ENCODE measurements around the gene FOXQ1. TPM values are rescaled to one million over a fixed set of nuclear protein-coding genes. Genes with fewer than 3 reads are reported as not detected.
"Not testable (repeated sequence)": the region's sequence is repeated elsewhere in the genome, so short reads cannot be mapped to it uniquely, and the experiment has no call there.

Gene FOXQ1
- total RNA-seq, 1 donor from 2014 or later: not detected

DNA sequence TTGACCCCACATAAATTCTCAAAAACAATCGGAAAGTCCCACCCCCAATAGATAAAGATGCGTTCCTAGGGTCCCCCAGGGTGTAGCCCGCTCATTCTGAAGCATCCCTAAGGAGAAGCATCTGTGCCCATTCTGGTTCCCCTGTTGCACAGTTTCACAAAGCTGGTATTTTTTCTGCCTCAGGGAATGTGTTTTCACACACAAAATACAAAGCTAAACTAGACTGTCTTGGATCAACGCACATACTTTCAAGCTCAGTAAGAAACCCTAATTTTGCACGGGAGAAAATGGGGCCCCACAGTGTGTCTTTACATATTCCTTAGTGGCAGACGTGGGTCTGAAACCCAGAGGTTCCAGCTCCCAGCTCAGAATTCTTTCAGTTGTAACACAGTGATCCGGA, 6.1 kb downstream of the FOXQ1 start:
- intact Hi-C loops (cut with micrococcal nuclease): no loop called here

DNA sequence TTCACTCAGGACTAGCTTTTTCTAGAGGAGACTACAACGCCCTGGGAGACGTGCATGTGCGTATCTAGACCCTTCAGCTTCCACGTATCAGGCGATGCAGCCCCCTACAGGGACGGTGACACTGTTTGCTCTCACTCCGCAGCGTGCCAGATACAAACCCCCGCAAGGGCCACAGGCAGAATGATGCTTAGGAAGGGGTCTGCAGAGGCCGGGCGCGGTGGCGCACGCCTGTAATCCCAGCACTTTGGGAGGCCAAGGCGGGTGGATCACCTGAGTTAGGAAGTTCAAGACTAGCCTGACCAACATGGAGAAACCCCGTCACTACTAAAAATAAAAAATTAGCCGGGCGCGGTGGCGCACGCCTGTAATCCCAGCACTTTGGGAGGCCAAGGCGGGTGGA, 6.7 kb downstream of the FOXQ1 start:
- intact Hi-C loops (cut with micrococcal nuclease): not testable (repeated sequence)

DNA sequence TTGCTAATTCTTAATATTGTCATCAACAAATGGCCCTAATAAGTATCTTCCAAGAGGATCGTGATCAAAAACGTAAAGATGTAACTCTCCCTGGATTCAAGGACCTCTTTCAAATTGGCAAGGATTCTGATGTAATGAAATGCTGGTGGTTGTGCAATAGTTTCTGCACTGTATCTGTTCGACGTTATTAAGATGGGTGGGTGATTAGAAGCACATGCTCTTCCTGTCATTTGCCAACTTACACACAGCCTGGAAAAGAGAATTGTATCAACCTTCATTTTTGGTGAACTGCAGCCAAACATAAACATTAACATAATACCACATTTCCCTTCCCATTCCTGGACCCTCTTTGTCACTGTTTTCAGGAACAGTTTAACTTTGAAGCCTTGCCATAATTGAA, 9.8 kb downstream of the FOXQ1 start:
- intact Hi-C loops (cut with micrococcal nuclease): no loop called here

DNA sequence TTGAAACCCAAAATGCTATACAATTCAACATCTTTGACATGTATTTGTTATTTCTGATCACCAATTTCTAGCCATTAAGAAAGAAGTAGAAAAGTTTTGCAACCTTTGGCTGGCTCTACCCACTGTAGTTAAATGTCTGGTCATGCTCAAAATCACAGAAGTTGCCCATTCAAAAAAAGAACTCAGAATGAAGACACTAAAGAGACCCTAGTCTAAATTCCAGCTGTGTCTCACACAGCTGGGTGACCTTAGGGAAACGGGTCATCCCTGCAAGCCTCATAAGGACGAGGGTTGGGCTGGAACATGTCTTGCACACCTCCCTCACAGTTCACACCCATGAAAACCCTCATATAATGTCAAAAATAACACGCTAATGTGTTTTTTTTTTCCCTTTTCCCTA, 10.3 kb downstream of the FOXQ1 start:
- intact Hi-C loops (cut with micrococcal nuclease): no loop called here

DNA sequence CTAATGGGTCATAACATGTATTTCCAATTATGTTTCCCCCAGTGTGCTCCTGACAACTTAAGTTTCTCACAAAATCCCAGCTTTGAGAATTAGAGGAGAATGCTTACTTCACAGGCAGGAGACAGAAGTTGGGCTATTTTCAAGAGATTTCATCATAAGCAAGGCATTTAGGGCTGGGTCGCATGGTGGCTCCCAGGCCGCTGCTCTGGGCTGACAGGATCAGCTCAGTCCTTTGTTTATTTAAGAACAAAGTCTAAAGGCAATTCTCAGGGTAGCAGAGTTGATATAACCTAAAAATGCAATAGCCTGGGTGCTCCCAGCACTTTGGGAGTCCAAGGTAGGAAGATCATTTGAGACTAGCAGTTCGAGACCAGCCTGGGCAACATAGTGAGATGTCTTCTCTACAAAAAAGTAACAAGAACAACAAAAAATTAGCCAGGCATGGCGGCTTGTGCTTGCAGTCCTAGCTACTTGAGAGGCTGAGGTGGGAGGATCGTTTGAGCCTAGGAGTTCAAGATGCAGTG, 10.9 kb downstream of the FOXQ1 start:
- intact Hi-C loops (cut with micrococcal nuclease): no loop called here

DNA sequence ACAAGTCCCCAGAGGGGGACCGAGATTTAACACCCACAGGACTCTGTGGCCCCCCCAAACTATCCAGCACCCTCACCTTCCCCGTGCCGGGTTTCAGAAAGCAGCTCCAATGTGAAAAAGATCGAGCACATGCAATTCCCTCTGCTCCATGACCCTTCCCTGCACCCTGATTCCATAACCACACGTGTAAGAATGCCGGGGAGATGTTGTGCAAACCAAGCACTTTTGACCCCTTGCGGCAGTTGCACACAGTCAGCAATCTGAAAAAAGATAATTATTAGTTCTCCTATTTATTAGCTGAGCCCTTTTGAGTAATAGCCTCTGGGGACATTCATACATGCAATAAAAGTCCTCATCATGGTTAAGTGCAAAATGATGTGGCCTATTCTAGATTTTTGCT, 13.0 kb downstream of the FOXQ1 start:
- intact Hi-C loops (cut with micrococcal nuclease): no loop called here

DNA sequence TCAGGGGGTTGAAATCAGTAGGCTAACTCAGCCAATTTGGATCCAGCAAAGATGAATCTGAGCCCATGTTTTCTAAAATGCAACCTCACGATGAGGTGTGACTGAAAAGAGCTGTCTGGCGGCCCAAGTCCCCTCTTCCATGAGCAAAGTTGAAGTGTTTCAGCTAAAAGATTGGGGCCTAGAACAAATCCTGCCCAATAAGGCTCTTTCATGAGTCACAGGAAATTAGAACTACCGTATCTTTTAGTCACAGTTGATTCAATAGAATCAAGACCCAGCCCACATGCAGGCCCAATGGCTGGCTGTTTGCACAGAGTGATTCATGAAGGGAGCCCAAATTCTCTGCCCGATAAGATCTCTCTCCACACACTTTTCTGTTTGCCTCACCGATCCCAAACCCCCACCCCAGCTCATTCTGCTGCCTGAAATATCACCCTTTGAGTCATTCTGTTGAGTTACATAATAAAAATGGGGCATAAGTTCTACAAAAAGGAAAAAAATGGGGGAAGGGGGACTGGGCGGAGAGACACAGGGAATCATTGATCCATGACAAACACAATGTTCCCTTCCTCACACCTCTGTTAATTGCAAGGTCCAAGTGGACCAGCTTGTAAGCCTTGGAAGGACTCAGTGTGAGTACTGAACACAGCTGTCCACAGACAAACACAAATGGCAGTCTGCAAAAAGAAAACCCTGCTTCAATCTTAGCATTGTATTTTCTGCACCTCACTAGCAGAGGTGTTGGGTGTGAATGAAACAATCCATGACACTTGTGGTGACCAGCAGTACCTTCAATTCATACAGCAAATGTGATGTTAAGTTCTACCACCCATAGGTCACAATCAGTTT, 13.8 kb downstream of the FOXQ1 start:
- intact Hi-C loops (cut with micrococcal nuclease): no loop called here

DNA sequence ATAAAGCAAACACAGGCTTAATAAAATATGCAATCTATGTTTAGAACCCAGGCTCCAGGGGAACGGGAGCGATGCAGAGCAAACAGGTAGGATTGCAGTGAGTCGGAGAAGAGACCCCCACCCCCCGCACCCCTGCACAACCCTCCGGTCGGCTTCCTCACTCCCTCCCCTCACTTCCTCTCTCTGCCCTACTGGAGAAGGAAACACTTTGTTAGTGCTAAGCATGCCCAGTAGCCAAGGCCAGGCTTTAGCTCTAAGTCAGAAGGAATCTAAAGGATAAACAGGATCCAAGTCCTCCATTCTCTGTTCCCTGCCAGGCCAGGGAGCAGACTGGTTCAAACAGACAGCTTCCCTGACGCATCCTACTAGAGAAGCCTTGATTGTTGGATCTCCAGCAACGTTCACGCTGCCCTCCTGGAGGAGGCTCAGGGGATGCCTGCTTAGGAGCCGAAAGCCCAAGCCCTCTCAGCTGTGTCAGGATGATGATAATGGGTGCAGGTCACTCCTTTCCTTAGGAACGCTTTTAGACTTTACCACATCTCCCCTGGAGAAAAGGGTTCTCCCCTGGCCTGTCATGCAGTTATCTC, 14.7 kb downstream of the FOXQ1 start:
- intact Hi-C loops (cut with micrococcal nuclease): no loop called here

DNA sequence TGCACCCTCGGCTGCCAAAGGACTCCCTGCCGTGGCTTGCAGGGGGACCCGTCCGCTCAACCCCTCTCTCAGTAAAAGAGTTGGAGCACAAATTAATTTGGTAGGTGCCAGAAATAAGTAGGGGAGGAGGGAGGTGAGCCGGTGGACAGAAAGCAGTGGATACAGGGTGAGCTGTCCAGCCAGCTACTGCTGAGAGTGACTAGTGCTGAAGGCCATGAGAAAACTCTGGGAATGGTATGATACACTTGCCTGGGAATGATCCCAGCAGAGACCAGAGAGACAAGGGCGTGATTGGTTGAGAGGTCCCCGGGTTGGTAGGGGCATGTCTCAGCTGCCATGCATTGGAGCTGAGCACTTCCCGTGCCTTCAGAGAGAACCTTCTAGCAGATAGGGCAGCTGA, 15.7 kb downstream of the FOXQ1 start:
- intact Hi-C loops (cut with micrococcal nuclease): no loop called here

DNA sequence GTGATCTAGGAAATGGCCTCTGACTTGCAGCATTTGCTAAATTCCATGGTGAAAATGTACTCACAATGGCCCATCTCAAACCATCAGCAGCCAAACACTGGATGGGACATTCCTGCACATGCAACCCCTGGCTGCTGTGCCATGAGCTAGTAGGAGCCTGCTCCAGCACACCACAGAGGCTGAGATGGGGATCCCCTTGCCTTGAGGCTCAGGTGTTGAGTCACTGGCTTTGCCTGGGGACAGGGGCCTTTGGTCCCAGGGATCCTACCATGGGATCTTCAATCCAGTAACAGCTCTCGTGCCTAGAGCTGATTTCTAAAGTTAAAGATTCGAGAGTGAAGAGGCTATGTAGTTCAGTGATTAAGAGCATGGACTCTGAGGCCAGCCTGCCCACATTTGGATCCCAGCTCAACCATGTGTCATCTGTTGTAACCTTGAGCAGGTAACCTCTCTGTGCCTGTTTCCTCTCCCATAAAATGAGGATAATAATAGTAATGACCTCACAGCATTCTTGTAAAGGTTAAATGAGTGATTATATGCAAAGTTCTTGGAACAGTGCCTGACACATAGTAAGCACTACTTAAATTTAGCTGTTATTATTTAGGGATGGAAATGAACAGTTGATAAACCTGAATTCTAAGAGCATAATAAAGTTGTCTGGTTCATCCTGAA, 16.4 kb downstream of the FOXQ1 start:
- intact Hi-C loops (cut with micrococcal nuclease): no loop called here

DNA sequence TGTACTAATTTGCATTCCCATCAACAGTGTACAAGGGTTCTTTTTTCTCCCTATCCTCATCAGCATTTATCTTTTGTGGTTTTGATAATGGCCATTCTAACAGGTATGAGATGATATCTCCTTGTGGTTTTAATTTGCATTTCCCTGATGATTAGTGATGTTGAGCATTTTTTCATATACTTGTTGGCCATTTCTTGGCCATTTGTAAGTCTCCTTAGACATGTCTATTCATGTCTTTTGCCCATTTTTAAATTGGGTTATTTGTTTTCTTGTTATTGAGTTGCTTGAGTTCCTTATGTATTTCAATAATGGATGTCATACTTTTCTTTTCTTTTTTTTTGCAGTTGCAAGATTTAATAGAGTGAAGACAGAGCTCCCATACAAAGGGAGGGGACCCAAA, 17.8 kb downstream of the FOXQ1 start:
- intact Hi-C loops (cut with micrococcal nuclease): no loop called here

DNA sequence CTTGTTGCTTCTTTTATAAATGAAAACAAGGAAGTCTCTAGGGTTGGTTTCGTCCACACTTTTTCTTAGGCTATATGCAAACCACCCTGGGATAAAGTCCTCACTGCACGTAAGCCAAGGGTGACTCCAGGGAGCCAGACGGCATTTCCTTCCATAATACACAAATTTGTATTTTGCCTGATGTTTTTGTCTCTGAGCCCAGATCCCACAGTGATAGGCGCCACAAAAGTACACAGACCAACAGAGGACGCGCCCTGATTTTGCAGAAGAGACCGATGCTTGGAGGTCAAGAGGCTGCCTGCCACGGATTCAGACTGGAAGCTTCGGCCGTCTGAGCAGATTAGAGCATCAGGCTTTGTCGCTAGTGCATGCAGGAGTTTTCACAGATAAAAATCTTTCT, 22.8 kb downstream of the FOXQ1 start:
- intact Hi-C loops (cut with micrococcal nuclease): no loop called here

DNA sequence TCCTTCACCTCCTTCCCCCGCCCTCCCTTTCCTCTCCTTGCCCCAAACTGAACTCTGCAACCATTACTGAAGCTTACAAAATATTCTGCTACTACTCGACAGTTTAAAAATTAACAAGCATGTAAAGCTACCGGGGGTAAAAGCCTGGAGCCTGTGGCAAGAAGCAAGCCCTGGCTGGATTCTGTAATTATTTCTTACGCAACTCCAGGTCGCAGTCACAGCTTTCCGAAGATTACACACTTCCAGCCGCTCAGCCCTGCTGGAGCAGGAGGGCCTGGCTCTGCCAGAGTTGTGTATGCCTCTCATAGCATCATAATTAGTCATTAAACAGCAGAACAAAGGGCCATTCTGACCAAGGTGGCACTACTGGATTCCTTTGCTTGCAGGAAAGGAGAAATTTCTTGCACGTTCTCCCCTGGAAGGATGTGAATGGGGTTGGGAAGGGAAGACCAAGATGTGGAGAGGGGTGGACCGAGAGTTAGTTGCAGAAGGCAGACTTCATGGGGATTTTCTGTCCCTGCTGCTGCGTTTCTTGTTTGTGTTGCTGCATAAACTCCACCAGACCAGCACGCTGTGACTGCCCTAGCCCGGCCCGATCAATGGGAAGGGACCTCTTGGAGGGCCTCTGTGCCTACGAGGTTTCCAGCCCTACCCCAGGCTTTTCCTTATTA, 23.6 kb downstream of the FOXQ1 start:
- intact Hi-C loops (cut with micrococcal nuclease): no loop called here

DNA sequence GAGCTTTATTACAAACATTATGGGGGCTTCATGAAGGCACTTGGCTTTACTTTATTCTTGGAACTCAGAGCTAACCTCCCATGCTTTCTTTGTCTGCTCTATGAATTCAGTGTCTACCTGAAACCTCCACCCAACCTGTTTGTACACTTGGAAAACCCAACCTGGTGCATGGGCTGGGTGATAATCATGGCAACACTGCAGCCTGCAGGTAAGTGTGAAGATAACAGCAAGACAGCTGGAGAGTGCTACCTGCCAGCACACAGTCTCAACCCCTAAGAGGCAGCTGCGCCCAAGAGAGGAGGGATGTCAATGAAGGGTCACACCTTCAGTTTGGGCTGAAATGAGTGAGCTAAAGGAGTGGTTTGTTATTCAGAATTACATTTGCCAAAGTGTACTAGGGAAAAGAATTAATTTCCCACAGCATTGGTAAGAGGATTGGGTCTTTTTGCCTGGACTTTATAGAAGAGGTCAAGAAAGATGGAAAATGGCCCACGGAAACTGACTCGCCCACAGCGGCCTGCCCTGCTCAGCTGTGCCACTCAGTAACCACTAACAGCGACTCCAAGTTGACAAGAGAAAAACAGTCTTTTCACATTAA, 24.4 kb downstream of the FOXQ1 start:
- intact Hi-C loops (cut with micrococcal nuclease): no loop called here

DNA sequence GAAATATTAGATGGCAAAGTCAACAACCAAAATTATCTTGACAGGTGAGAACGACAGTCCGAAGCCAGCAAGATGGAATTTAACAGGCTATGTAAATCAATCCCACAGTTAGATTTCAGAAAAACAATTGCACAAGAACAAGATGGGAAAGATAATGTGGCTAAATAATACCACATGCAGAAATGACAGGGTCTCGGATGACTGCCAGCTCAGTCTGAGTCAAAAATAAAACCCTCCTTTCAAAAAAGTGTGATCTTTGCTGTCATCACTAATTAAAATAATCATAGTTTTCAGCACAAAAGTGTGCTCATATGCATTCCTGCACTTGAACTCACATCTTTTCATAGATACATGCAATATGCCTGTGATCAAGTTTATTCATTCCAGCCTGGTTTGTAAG, 25.9 kb downstream of the FOXQ1 start:
- intact Hi-C loops (cut with micrococcal nuclease): no loop called here

DNA sequence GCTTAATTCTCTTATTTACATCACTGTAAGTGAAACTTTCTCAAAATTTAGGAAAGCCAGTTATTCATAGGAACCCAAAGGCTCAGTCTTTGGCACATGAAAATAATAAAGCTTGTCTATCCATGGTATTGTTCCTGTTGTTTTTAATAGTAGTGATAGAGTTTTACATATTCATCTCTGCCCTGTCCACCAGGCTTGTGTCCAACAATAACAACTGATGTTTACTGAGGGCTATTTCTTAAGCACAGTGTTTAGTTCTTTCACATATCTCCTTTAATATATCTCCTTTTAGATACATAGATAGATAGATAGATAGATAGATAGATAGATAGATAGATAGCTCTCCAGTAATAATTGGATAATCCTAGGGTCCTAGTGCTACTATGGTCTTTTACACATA, 34.2 kb downstream of the FOXQ1 start:
- intact Hi-C loops (cut with micrococcal nuclease): no loop called here

DNA sequence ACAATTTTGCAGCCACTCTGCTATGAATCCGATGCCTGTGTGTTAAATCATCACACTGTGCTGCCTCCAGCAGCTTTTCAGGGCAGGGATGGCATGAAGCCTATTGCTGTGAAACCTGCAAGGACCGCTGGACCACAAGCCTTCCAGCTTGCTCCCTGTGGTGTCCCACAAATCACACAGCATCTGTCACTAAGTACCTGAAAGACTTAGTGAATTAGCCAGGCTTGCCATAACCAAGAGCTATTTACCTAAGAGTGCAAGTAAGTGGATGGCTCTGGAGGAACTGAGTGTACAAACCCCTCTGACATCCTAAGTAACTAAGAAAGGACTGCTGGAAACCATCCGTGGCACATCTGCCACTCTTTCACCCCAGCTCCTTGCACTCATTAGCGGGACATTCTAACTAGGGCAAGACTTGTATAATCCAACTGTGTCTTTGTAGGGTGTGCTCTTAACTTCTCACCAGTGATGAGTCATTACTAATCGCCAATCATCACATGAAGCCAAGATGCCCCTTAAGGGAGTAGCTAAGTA, 34.7 kb downstream of the FOXQ1 start:
- intact Hi-C loops (cut with micrococcal nuclease): no loop called here

DNA sequence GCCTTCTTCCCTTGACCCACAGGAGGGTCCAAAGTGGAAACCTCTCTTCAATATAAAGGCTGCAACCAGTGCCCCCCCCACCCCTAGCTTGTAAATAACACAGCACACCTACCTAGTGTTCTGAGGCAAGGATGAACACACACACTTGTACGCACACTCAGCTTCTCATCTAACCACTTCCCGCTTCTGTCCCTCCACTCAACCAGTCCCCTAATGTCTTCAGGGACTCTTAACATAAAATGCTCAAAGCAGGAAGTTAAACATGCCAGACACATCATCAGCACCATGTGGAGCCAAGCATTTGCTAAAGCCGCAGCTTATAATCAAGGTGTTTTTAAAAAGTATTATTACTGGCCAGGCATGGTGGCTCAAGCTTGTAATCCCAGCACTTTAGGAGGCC, 35.3 kb downstream of the FOXQ1 start:
- intact Hi-C loops (cut with micrococcal nuclease): no loop called here

DNA sequence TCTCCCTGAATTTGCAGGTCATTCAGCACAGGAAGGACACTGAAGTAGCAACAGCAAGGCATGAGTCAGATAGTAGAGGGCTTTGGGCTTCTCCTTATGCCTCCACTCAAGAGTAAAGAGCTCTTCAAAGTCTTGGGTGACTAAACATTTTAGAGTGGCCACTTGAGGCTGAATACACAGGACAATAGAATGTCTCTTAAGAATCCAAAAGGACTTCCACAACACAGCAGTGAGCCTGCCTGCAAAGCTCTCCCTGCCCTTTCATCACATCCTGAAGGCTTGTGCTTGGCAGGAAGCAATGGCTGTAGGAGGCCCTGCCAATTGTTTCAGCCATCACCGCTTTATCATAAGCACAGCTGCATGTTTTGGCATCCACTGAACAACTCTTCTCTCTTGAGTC, 36.8 kb downstream of the FOXQ1 start:
- intact Hi-C loops (cut with micrococcal nuclease): no loop called here

DNA sequence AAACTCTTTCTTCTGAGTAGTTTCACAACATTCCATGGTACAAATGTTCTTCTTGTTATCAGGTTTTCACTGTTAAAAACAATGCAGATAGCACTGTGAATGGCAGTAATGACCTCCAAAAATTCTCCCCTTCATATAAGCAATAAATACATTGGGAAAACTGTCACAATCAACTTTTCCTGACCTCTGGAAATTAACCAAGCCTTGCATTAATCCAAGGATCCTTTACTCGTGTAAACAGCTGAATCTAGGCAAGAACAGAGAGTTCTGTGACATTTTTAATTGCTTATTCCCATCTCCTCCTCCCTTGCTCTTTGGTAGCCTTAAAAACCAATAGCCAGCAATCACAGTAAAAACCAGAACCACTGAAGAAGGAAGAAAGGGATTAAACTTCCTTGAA, 37.8 kb downstream of the FOXQ1 start:
- intact Hi-C loops (cut with micrococcal nuclease): no loop called here

DNA sequence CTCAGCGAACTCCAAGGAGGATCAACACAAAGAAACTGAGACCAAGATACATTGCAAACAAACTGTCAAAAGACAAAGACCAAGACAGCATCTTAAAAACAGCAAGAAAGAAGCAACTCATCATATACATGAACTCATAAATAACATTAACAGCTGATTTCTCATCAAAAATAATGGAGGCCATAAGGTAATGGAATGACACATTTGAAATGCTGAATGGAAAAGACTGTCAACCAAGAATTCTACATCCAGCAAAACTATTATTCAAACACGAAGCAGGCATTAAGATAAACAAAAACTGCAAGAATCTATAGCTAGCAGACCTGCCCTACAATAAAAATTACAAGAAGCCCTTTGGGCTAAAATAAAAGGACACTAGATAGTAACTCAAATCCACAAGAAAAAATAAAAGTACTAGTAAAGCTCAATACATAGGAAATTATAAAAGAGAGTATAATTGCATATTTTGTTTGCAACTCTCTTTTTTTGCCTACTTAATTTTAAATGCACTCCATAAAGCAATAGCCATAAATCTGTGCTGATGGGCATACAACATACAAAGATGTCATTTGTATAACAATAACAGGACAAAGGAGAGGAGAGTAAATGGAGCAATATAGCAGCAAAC, 39.6 kb downstream of the FOXQ1 start:
- intact Hi-C loops (cut with micrococcal nuclease): no loop called here
